Vagina (tissue), 2 donors: Measurements from ENCODE around the gene KRTDAP.

Experiments used
- POLR2A ChIP-seq, 2 donors: fragments of 450-650 bp; IDR thresholded peaks; one replicate each; pipeline ENCODE4 v1.6.1; 2017; ENCODE audit warnings: antibody characterized with exemption in 2 of 2, mild to moderate bottlenecking in 2 of 2, moderate library complexity in 2 of 2
- POLR2AphosphoS5 ChIP-seq, 2 donors: sonication (generic); formaldehyde crosslinking; IDR thresholded peaks; one replicate each; pipeline ENCODE4 v1.9.0; 2017; ENCODE audit warnings: antibody characterized with exemption in 2 of 2, mild to moderate bottlenecking in 2 of 2, low read depth in 1 of 2; ENCODE audit not compliant: insufficient read depth in 1 of 2
- TF ChIP-seq, protein P1 (sequence below), 3 experiments: fragments of 450-650 bp in 2 of 3; fragments of 200-600 bp in 1 of 3; sonication (generic) in 1 of 3; IDR thresholded peaks; one replicate each; pipeline ENCODE4 v1.5.1; 2017 to 2019; ENCODE audit warnings: antibody characterized with exemption in 3 of 3, mild to moderate bottlenecking in 2 of 3, moderate library complexity in 2 of 3

GRCh38 chr19:35478794-35479677 is 11.2 kb downstream of the KRTDAP start:
- TF ChIP-seq POLR2A (IDR thresholded peaks at IDR 0.05) (no peak), POLR2AphosphoS5 (IDR thresholded peaks at IDR 0.05; ENCODE audit: insufficient read depth in 1 of 2, low read depth in 1 of 2) (no peak)
- TF ChIP-seq, protein P1, sequence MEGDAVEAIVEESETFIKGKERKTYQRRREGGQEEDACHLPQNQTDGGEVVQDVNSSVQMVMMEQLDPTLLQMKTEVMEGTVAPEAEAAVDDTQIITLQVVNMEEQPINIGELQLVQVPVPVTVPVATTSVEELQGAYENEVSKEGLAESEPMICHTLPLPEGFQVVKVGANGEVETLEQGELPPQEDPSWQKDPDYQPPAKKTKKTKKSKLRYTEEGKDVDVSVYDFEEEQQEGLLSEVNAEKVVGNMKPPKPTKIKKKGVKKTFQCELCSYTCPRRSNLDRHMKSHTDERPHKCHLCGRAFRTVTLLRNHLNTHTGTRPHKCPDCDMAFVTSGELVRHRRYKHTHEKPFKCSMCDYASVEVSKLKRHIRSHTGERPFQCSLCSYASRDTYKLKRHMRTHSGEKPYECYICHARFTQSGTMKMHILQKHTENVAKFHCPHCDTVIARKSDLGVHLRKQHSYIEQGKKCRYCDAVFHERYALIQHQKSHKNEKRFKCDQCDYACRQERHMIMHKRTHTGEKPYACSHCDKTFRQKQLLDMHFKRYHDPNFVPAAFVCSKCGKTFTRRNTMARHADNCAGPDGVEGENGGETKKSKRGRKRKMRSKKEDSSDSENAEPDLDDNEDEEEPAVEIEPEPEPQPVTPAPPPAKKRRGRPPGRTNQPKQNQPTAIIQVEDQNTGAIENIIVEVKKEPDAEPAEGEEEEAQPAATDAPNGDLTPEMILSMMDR (IDR thresholded peaks at IDR 0.05): no peak
